Neural cell (in vitro differentiated cells): ENCODE data around the gene RRAS2. TPM values are rescaled to one million over a fixed set of nuclear protein-coding genes. Genes with fewer than 3 reads are reported as not detected.

ENCODE experiments used
- H2AFZ ChIP-seq: fragments of 200-600, 300-800 bp; sonication (generic), shearing (Covaris generic); 2 replicates; pipeline ENCODE4 v1.6.0; 2014; ENCODE audit warnings: low read depth, mild to moderate bottlenecking, antibody characterized with exemption, low read length, moderate library complexity
- H3F3A ChIP-seq: fragments of 200-600 bp; shearing (Covaris generic); 2 replicates; pipeline ENCODE4 v1.6.1; 2016; ENCODE audit warnings: mild to moderate bottlenecking, moderate library complexity, mixed read lengths, antibody characterized with exemption, low read length; ENCODE audit not compliant: insufficient read depth, poor library complexity, severe bottlenecking
- H3K27ac ChIP-seq: fragments of 200-600, 300-800 bp; sonication (generic), shearing (Covaris generic); 2 replicates; pipeline ENCODE4 v1.5.1; 2014; ENCODE audit warnings: mild to moderate bottlenecking, low read length, moderate library complexity
- H3K27me3 ChIP-seq: fragments of 300-800, 200-600 bp; sonication (generic), shearing (Covaris generic); 2 replicates; pipeline ENCODE4 v1.6.0; 2014; ENCODE audit warnings: mild to moderate bottlenecking, low read depth, low read length, moderate library complexity; ENCODE audit not compliant: insufficient read depth
- H3K36me3 ChIP-seq: fragments of 300-800, 200-600 bp; sonication (generic), shearing (Covaris generic); 2 replicates; pipeline ENCODE4 v1.5.1; 2014; ENCODE audit warnings: mild to moderate bottlenecking, antibody characterized with exemption, low read length, moderate library complexity; ENCODE audit not compliant: insufficient read depth
- H3K4me2 ChIP-seq: fragments of 300-800, 200-600 bp; sonication (generic), shearing (Covaris generic); 2 replicates; pipeline ENCODE4 v1.6.0; 2014; ENCODE audit warnings: mild to moderate bottlenecking, low read length
- H3K4me3 ChIP-seq: fragments of 300-800, 200-600 bp; sonication (generic), shearing (Covaris generic); 2 replicates; pipeline ENCODE4 v1.5.1; 2014; ENCODE audit warnings: mild to moderate bottlenecking, low read length, moderate library complexity
- H3K79me2 ChIP-seq: fragments of 200-600 bp; shearing (Covaris generic); replicated peaks from 2 replicates; pipeline ENCODE4 v1.6.0; 2014; ENCODE audit warnings: mild to moderate bottlenecking, low read length, moderate library complexity; ENCODE audit not compliant: insufficient read depth
- H3K9ac ChIP-seq: fragments of 300-800, 200-600 bp; sonication (generic), shearing (Covaris generic); 2 replicates; pipeline ENCODE4 v1.6.1; 2016; ENCODE audit warnings: mild to moderate bottlenecking, low read length, mixed read lengths
- H3K9me2 ChIP-seq: fragments of 200-600 bp; shearing (Covaris generic); 2 replicates; pipeline ENCODE4 v1.6.1; 2016; ENCODE audit warnings: mild to moderate bottlenecking, low read length, mixed read lengths; ENCODE audit not compliant: insufficient read depth
- H3K9me3 ChIP-seq: fragments of 200-600, 300-800 bp; sonication (generic), shearing (Covaris generic); 2 replicates; pipeline ENCODE4 v1.6.1; 2016; ENCODE audit warnings: mild to moderate bottlenecking, mixed run types, low read length, moderate library complexity, mixed read lengths
- H4K20me1 ChIP-seq: fragments of 200-600 bp; shearing (Covaris generic); 2 replicates; pipeline ENCODE4 v1.6.1; 2016; ENCODE audit warnings: mild to moderate bottlenecking, mixed run types; ENCODE audit not compliant: insufficient read depth
- CTCF ChIP-seq: fragments of 450-650 bp; IDR thresholded peaks from 2 replicates; pipeline ENCODE4 v1.5.1; 2014; ENCODE audit warnings: antibody characterized with exemption, mild to moderate bottlenecking, moderate library complexity; ENCODE audit not compliant: poor library complexity, severe bottlenecking
- EP300 ChIP-seq: fragments of 450-650 bp; conservative IDR thresholded peaks from 2 replicates; pipeline ENCODE4 v1.6.1; 2014; ENCODE audit warnings: antibody characterized with exemption, mild to moderate bottlenecking, moderate library complexity; ENCODE audit not compliant: poor library complexity, severe bottlenecking
- EZH2 ChIP-seq: fragments of 200-600, 300-800 bp; shearing (Covaris generic), sonication (generic); IDR thresholded peaks from 2 replicates; pipeline ENCODE4 v1.6.1; 2014; ENCODE audit warnings: antibody characterized with exemption, low read length, borderline replicate concordance, mild to moderate bottlenecking; ENCODE audit not compliant: insufficient read depth, poor library complexity, severe bottlenecking
- MXI1 ChIP-seq: fragments of 450-650 bp; conservative IDR thresholded peaks from 2 replicates; pipeline ENCODE4 v1.6.1; 2014; ENCODE audit warnings: antibody characterized with exemption, mild to moderate bottlenecking; ENCODE audit not compliant: poor library complexity, severe bottlenecking
- POLR2AphosphoS5 ChIP-seq: IDR thresholded peaks from 2 replicates; pipeline ENCODE4 v1.6.1; 2012
- RAD21 ChIP-seq: fragments of 450-650 bp; conservative IDR thresholded peaks from 2 replicates; pipeline ENCODE4 v1.6.1; 2014; ENCODE audit warnings: antibody characterized with exemption, mild to moderate bottlenecking, moderate library complexity
- REST ChIP-seq: IDR thresholded peaks from 2 replicates; pipeline ENCODE4 v1.6.1; 2012; ENCODE audit warnings: borderline replicate concordance
- SMC3 ChIP-seq: fragments of 450-650 bp; conservative IDR thresholded peaks from 2 replicates; pipeline ENCODE4 v1.6.1; 2014; ENCODE audit warnings: antibody characterized with exemption, mild to moderate bottlenecking, moderate library complexity; ENCODE audit not compliant: poor library complexity
- TAF1 ChIP-seq: IDR thresholded peaks from 2 replicates; pipeline ENCODE4 v1.6.1; 2012; ENCODE audit warnings: low read depth
- polyA plus RNA-seq: library from polyadenylated mRNA; depleted of rRNA; stranded (reverse); fragments of >200 nt; gene quantifications from 2 replicates; pipeline ENCODE4 v1.2.3, GENCODE V29; 2014

The RRAS2 gene
- polyA plus RNA-seq, 1 donor from 2014 or later, result 47.3 TPM

- Histone ChIP-seq H3K27me3 (no peaks in the 10 kb centered on the region), H3F3A (no peaks in the 10 kb centered on the region), H3K4me3 (no peak overlapping the region), H3K9me2 (no peaks in the 10 kb centered on the region), H3K9ac (no peak overlapping the region), H2AFZ (no peak overlapping the region), H3K4me2 (no peak overlapping the region), H3K36me3 (no peaks in the 10 kb centered on the region), H3K9me3 (no peaks in the 10 kb centered on the region), H3K79me2 (no peaks in the 10 kb centered on the region), H4K20me1 (no peaks in the 10 kb centered on the region), H3K27ac (no peak overlapping the region)
- no peak for TF ChIP-seq EP300
- TF ChIP-seq MXI1, result no peak
- no peak for TF ChIP-seq TAF1
- no peak for TF ChIP-seq EZH2
- no peak for TF ChIP-seq RAD21
- TF ChIP-seq CTCF, result no peak
- no peak for TF ChIP-seq SMC3
These were observed 94.0 kb downstream of the RRAS2 start for GRCh38 chr11:14264966-14265365.

GRCh38 chr11:14262271-14262846 lies 96.6 kb downstream of the RRAS2 start:
- Histone ChIP-seq H3K27ac (no peak overlapping the region), H2AFZ (no peak overlapping the region)
- TF ChIP-seq POLR2AphosphoS5, result no peak
- TF ChIP-seq EP300, result no peak

GRCh38 chr11:14261066-14261465 lies 97.9 kb downstream of the RRAS2 start:
- Histone ChIP-seq H2AFZ (no peak overlapping the region), H3K36me3 (no peaks in the 10 kb centered on the region), H3K27me3 (no peaks in the 10 kb centered on the region), H3K4me3 (no peak overlapping the region), H3K9me2 (no peaks in the 10 kb centered on the region), H3K9ac (no peak overlapping the region), H3K27ac (no peak overlapping the region), H3F3A (no peaks in the 10 kb centered on the region), H3K79me2 (no peaks in the 10 kb centered on the region), H3K9me3 (no peaks in the 10 kb centered on the region), H4K20me1 (no peaks in the 10 kb centered on the region), H3K4me2 (no peak overlapping the region)
- TF ChIP-seq CTCF, result no peak
- TF ChIP-seq TAF1, result no peak
- no peak for TF ChIP-seq POLR2AphosphoS5
- TF ChIP-seq REST, result no peak
- TF ChIP-seq EP300, result no peak
- no peak for TF ChIP-seq SMC3
- no peak for TF ChIP-seq RAD21
- TF ChIP-seq EZH2, result no peak
- no peak for TF ChIP-seq MXI1

More at GRCh38 chr11:14262271-14262846, 96.6 kb downstream of the RRAS2 start:
- Histone ChIP-seq H3F3A (no peaks in the 10 kb centered on the region), H3K36me3 (no peaks in the 10 kb centered on the region), H3K4me3 (no peak overlapping the region), H3K79me2 (no peaks in the 10 kb centered on the region), H3K9ac (no peak overlapping the region), H4K20me1 (no peaks in the 10 kb centered on the region), H3K9me3 (no peaks in the 10 kb centered on the region), H3K4me2 (no peak overlapping the region), H3K27me3 (no peaks in the 10 kb centered on the region), H3K9me2 (no peaks in the 10 kb centered on the region)
